ENCODE results near the gene CNOT10. TPM values are rescaled to one million over a fixed set of nuclear protein-coding genes. Genes with fewer than 3 reads are reported as not detected.
"Not testable (repeated sequence)": the region's sequence is repeated elsewhere in the genome, so short reads cannot be mapped to it uniquely, and the experiment has no call there.

CNOT10 gene
- polyA plus RNA-seq (ENCODE audit: insufficient read length in 3 of 3) = 10 to 100 TPM; 43.2 to 53.6 (median 48.3) TPM
- long read RNA-seq, donor 1, transcript CNOT10-201 (19 exons, 2,815 nt) = major isoform, 10 of 11 reads
- long read RNA-seq, donor 1, partial matches to known transcripts = 0 of 11 reads
- long read RNA-seq, donor 1, other reads (novel, unspliced or antisense) = 0 of 11 reads
- long read RNA-seq, donor 2, partial matches to known transcripts = 0 of 5 reads
- long read RNA-seq, donor 2, other reads (novel, unspliced or antisense) = 0 of 5 reads
- long read RNA-seq, donor 3, partial matches to known transcripts = 0 of 4 reads
- long read RNA-seq, donor 3, other reads (novel, unspliced or antisense) = 0 of 4 reads
- long read RNA-seq, donor 4, partial matches to known transcripts = 0 of 2 reads
- long read RNA-seq, donor 4, other reads (novel, unspliced or antisense) = 0 of 2 reads
- long read RNA-seq, donor 5, partial matches to known transcripts = 0 of 3 reads
- long read RNA-seq, donor 5, other reads (novel, unspliced or antisense) = 0 of 3 reads
- long read RNA-seq, donor 6, transcript CNOT10-201 (19 exons, 2,815 nt) = major isoform, 5 of 6 reads
- long read RNA-seq, donor 6, partial matches to known transcripts = 0 of 6 reads
- long read RNA-seq, donor 6, other reads (novel, unspliced or antisense) = 0 of 6 reads
- long read RNA-seq, donor 7, transcript CNOT10-201 (19 exons, 2,815 nt) = major isoform, 5 of 9 reads
- long read RNA-seq, donor 7, partial matches to known transcripts = 0 of 9 reads
- long read RNA-seq, donor 7, other reads (novel, unspliced or antisense) = 0 of 9 reads
- long read RNA-seq, donor 8, partial matches to known transcripts = 0 of 1 reads
- long read RNA-seq, donor 8, other reads (novel, unspliced or antisense) = 0 of 1 reads
- long read RNA-seq, donor 9, transcript CNOT10-201 (19 exons, 2,815 nt) = major isoform, 5 of 6 reads
- long read RNA-seq, donor 9, partial matches to known transcripts = 0 of 6 reads
- long read RNA-seq, donor 9, other reads (novel, unspliced or antisense) = 0 of 6 reads
- long read RNA-seq, donor 10, partial matches to known transcripts = 0 of 2 reads
- long read RNA-seq, donor 10, other reads (novel, unspliced or antisense) = 0 of 2 reads
- long read RNA-seq, donor 11, transcript CNOT10-201 (19 exons, 2,815 nt) = major isoform, 7 of 8 reads
- long read RNA-seq, donor 11, partial matches to known transcripts = 0 of 8 reads
- long read RNA-seq, donor 11, other reads (novel, unspliced or antisense) = 0 of 8 reads
- long read RNA-seq, donor 12, transcript CNOT10-201 (19 exons, 2,815 nt) = major isoform, 8 of 12 reads
- long read RNA-seq, donor 12, partial matches to known transcripts = 0 of 12 reads
- long read RNA-seq, donor 12, other reads (novel, unspliced or antisense) = 0 of 12 reads
- long read RNA-seq, donor 13, partial matches to known transcripts = 0 of 1 reads
- long read RNA-seq, donor 13, other reads (novel, unspliced or antisense) = 0 of 1 reads
- long read RNA-seq, donor 14 = 0 reads
- long read RNA-seq, donor 15, partial matches to known transcripts = 0 of 5 reads
- long read RNA-seq, donor 15, other reads (novel, unspliced or antisense) = 0 of 5 reads
- long read RNA-seq, donor 16, transcript CNOT10-201 (19 exons, 2,815 nt) = major isoform, 5 of 7 reads
- long read RNA-seq, donor 16, partial matches to known transcripts = 0 of 7 reads
- long read RNA-seq, donor 16, other reads (novel, unspliced or antisense) = 0 of 7 reads

- peak; percentile 94 for DNase-seq
Observed at GRCh38 chr3:32684800-32685542, at the start of gene CNOT10. TSS of gene CNOT10 (plus strand) at chr3:32685188. CDS start at chr3:32685461, 273 bp downstream.

GRCh38 chr3:32640939-32641338, 44.0 kb upstream of the CNOT10 start:
- DNase-seq = no peak

GRCh38 chr3:32641356-32641755, 43.6 kb upstream of the CNOT10 start:
- DNase-seq = no peak

- no peak for DNase-seq
Observed at GRCh38 chr3:32643354-32643753, 41.6 kb upstream of the CNOT10 start.

- DNase-seq = no peak
Observed at GRCh38 chr3:32643816-32644215, 41.2 kb upstream of the CNOT10 start.

GRCh38 chr3:32644380-32644779, 40.6 kb upstream of the CNOT10 start:
- no peak for DNase-seq

GRCh38 chr3:32646761-32647160, 38.2 kb upstream of the CNOT10 start:
- no peak for DNase-seq

GRCh38 chr3:32652337-32653100, 32.5 kb upstream of the CNOT10 start:
- DNase-seq = not testable (repeated sequence)

- no peak for DNase-seq
Observed at GRCh38 chr3:32655167-32655566, 29.8 kb upstream of the CNOT10 start.

- DNase-seq = no peak
Observed at GRCh38 chr3:32660634-32661033, 24.4 kb upstream of the CNOT10 start.

- DNase-seq = no peak
Observed at GRCh38 chr3:32662647-32663046, 22.3 kb upstream of the CNOT10 start.

GRCh38 chr3:32664630-32665075, 20.3 kb upstream of the CNOT10 start:
- DNase-seq = peak; percentile 39

GRCh38 chr3:32667072-32667582, 17.9 kb upstream of the CNOT10 start:
- no peak for DNase-seq

- not testable (repeated sequence) for DNase-seq
Observed at GRCh38 chr3:32669226-32669625, 15.8 kb upstream of the CNOT10 start.

GRCh38 chr3:32673730-32674129, 11.3 kb upstream of the CNOT10 start:
- DNase-seq = not testable (repeated sequence)

- DNase-seq = no peak
Observed at GRCh38 chr3:32675164-32675563, 9.8 kb upstream of the CNOT10 start.

- DNase-seq = no peak
Observed at GRCh38 chr3:32675650-32676049, 9.3 kb upstream of the CNOT10 start.

GRCh38 chr3:32681811-32682210, 3.2 kb upstream of the CNOT10 start:
- DNase-seq = no peak
